HG02763 (cell line): Measurements from ENCODE around the gene SH3BP5.

Experiments used
- ATAC-seq: cut with Tn5 transposase; IDR thresholded peaks from one replicate; pipeline ENCODE4 v1.9.1; 2021; ENCODE audit warnings: mild to moderate bottlenecking, moderate library complexity; ENCODE audit not compliant: unreplicated experiment

Gene SH3BP5

DNA sequence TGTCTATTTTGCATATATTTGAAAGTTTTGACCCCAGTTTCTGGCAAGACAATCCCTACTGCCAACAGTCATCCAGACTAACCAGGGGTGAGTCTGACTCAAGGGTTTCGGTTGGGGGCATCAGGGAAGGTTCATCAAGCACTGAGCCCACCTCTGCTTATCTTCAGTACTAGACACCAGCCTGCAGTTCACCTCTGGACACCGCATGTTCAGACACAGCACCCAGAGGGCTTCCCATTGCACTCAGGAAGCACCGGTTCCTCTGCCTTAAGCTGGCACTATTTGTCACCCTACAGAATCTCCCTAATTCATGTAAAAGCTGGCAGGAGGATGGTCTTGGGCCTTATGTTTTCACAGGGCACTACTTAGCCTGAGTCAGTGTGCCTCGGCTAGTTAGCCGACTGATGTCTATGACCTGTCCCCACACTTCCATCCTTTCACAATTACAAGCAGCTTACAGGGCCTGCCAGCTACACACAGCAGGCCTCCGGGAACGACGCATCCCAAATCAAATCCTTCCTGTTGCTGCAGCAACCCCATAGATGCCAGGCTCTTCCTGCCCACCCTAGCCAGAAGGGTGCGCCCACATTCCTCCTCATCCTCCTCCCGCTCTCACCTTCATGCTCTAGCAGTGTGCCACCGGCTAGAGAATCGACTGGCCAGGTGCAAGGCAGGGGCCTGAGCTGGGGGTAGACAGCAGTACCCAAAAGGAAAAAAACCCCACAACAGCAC, 52.5 kb downstream of the SH3BP5 start:
- ATAC-seq, result no peak

DNA sequence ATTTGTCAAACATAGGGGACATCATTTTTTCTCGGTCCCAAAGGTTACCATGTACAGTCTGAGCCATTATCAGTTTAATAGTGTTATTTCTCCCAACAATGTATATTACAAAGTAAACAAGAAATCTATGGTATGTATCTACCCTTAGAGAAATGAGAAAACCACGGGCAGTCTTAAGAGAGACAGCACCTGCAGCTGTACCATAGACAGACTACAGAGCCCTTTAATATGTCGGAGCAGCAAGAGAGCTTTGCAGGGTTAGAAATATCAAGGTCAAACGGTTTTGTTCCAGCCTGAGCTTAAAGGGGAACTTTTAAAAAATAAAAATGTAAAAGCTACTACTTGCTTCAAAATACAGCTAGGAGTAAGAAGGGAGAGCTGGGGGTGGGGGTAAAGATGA, 53.2 kb downstream of the SH3BP5 start:
- ATAC-seq, result no peak

DNA sequence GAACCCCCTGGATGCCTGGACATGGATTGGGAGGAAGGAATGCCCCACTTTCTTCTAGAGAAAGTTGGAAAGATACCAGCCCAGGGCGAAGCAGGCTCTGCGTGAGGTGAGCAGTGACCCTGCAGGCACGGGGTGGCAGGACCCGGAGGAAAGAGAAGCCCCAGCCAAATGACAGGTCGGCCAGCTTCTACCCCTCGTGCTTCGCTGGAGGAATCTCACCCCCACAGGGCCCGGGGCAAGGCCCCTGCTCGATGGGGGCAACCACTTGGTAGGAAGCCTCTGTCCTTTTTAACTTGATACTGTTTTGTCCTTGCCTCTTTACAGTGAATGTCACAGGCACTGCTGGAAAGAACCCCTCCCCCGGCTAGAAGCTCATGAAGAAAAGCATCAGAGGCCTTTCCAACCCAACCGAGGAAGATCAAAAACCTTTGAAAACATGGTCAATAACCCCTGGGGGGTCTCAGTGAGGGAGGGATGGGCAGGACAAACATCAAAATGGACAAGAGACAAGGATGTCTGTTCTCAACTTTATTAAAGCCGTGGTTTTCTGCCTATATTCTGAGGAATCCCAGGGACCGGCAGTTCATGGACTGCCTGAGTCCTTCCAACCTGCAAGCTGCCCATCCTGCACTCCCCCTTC, 54.4 kb downstream of the SH3BP5 start:
- ATAC-seq, result no peak

DNA sequence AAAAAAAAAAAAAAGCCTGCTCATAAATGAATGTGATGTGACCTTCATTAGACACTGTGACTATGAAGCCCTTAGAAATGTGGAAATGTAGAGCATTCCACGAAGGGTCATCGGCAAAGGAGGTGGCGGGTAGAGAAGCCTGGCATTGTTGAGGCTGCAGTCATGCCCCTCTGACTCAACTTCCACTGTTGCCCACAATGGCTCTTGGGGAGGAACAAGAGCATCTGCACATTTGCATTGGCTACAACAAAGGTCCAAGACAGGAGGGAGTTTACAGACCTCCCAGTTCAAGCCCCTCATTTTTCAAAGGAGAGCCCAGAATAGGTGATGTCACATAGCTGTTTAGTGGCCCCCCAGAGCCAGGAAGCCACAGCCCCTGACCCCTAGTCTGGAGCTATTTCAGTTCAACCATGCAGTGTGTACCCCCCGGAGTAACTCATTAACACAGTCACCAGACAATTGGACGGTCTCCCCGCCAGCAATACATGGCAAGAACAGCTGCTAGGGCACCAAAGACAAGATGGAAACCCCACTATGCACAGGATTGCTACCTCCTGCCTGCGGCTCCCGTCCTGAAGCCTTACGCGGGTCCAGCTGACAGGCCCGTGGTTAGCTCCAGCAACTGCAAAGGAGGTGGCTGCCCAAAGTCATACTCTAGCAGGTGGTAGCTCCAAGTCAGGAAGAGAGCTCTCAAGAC, 56.2 kb downstream of the SH3BP5 start:
- no peak for ATAC-seq

GRCh38 chr3:15273227-15273626, 59.2 kb downstream of the SH3BP5 start:
- no peak for ATAC-seq

DNA sequence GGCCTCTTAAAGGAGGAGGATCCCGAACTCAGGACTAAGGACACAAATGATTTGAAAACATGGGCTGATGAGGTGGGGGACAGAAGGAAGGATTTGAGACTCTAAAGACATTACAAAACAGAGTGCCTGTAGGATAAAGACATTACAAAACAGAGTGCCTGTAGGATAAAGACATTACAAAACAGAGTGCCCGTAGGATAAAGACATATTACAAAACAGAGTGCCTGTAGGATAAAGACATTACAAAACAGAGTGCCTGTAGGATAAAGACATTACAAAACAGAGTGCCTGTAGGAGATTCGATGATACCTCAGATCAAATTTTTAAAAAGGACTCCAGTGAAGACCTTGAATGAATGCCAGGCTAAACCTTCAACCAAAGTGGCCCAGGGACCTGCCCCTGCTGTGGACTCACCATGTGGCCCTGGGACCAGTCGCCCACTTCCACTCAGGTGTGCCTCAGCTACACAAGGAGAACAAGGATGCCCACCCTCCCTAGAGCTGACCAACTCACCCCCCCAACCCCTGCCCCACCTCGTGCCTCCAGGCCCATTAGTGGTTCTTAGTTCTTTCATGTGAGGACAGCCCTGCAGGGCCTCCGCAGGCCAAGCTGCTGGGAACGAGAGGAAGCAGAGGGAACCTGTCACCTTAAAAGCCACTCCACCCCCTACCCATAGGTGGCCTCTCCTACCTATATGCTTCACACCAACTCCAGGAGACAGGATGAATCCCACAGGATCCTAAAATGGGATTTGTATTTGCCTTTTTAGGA, 59.8 kb downstream of the SH3BP5 start:
- ATAC-seq, result no peak

- ATAC-seq, result peak; percentile 67
Measured at GRCh38 chr3:15271785-15272381, 60.5 kb downstream of the SH3BP5 start.

GRCh38 chr3:15271030-15271429, 61.4 kb downstream of the SH3BP5 start:
- no peak for ATAC-seq

GRCh38 chr3:15269091-15269989, 63.0 kb downstream of the SH3BP5 start:
- peak; percentile 61 for ATAC-seq

- ATAC-seq, result peak; percentile 32
Measured at GRCh38 chr3:15268033-15268631, 64.3 kb downstream of the SH3BP5 start.

DNA sequence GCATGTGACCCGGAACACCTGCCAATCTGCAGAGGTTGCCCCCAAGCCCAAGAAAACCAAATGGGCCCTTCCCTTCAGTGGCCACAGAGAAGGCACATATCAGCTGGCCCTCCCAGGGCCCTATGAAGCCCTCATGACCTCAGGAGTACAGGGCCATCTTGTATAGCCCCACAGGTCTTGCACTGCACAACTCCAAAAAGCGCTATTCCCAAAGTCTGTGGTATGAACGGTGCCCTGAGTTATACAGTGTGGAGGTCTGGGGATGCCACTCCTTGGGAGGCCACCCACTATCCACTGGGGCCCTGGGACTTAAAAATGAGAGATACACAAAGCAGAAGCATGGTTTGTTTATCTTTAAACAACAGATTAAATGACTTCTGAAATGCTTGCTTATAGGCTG, 64.9 kb downstream of the SH3BP5 start:
- no peak for ATAC-seq

DNA sequence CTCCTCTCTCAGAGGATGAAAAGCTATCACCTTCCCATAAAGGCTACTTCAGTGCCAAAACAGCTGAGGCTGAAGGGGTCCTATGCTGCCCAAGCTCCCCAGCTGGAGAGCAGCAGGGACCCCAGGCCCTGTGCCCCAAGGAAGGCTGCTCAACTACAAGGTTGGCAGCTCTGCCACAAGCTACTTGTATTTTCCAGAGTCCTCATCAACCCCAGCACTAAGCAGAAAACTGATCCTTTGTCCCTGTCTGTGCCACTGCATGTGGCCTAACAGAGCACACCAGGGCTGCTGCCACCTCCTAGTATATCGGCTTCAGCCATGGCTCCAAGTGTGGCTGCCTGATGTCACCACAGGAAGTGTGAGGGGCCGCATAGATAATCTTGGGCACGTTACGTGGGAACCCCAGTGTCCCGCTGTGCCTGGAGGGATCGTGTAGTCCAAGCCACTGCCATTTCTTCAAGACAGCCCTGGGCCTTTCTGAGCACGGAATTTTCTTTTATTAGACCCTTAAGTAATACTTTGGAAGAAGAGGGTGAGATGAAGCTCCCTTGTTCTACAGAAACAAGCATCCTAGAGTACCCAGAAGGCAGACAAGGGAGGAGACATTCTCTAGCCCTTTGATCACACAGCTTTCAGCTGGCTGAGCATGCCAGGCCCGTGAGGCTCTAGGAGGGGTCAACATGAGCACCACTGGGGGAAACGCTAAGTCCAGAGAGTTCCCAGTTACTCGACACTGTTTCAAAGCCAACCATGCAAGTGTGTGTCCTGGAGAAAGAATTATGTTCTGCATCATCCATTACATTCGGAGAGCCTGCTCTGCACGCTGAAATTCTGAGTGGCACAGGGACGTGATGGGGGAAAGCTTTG, 65.6 kb downstream of the SH3BP5 start:
- no peak for ATAC-seq

GRCh38 chr3:15265655-15266509, 66.5 kb downstream of the SH3BP5 start:
- ATAC-seq, result no peak

DNA sequence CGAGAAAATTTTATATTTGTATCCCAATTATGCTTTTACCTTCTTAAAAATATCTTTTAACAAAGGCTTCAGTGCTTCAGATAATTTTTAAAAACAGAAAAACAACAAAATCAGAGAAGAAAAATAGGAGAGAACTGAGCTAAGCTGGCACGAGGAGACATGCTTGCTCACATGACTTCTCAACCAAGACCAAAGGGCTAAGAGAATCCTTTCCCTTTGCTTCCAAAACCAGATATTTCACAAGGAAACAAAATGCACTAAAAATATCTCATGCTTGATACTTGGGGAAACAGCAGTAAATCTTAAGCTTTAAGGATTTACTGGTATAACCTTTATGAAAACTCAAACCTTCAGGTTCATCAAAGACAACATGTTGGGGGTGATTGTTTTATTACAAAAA, 67.9 kb downstream of the SH3BP5 start:
- no peak for ATAC-seq

DNA sequence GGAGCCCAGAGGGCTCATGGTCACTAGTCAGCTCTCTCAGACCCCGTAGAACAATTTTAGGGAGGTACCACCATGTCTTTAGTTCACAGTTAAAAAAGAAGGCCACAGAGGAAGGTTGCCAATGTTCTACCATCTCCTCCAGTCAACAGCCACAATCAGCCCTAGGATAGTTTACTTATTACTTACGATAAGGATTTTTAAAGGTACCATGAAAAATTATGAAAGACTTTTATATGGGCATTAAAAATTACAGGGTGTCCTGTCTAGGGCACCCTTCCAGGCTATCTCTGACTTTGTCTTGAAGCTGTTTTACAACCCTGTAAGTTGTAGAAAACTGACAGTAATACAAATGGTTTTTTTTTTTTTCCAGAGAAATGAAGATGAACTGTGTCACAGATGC, 68.5 kb downstream of the SH3BP5 start:
- ATAC-seq, result no peak

- no peak for ATAC-seq
Measured at GRCh38 chr3:15263120-15263519, 69.3 kb downstream of the SH3BP5 start.

DNA sequence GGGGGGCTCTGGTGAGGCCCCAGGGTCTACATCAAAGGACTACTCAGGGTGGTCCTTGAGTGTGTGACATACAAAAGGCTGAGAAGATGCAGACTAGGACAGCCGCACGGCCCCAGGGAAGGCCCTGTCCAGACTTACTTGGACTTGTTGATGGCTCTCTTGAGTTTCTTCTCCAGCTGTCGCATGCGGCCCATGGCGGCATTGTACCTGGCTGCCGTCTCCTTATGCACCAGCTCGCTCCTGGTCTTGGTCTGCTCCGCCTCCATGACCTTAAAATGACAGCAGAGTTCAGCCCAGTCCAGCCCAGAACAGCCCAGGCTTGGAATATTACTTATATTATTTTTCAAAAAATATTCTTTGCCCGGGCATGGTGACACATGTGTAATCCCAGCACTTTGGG, 70.4 kb downstream of the SH3BP5 start:
- ATAC-seq, result no peak

GRCh38 chr3:15261274-15261673, 71.1 kb downstream of the SH3BP5 start:
- ATAC-seq, result no peak
